ENCODE measurements around the gene PLA2G2D.

DNA sequence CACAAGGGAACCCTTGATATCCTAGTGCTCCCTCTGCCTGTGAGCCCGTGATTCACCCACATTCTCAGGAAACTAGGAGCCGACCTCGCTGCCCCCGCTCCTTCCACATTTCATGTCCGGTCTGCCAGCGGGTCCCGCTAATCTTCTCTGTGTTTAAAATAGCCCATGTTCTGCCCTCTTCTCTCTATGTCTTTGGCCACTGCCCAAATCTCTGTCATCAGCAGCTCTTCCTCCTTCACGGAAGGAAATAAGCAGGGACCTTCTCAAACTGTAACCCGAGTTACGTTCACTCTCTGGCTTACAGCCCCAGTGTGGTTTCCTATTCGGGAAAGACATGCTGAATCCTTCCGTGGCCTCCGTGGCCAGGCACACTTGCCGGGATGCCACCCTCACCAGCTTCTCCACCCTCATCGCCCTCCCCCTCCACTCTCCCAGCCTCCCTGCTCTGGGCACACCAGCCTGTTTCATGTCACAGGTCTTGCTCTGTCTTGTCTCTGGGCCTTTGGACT, 45.4 kb upstream of the PLA2G2D start:
- TF ChIP-seq, protein P1, sequence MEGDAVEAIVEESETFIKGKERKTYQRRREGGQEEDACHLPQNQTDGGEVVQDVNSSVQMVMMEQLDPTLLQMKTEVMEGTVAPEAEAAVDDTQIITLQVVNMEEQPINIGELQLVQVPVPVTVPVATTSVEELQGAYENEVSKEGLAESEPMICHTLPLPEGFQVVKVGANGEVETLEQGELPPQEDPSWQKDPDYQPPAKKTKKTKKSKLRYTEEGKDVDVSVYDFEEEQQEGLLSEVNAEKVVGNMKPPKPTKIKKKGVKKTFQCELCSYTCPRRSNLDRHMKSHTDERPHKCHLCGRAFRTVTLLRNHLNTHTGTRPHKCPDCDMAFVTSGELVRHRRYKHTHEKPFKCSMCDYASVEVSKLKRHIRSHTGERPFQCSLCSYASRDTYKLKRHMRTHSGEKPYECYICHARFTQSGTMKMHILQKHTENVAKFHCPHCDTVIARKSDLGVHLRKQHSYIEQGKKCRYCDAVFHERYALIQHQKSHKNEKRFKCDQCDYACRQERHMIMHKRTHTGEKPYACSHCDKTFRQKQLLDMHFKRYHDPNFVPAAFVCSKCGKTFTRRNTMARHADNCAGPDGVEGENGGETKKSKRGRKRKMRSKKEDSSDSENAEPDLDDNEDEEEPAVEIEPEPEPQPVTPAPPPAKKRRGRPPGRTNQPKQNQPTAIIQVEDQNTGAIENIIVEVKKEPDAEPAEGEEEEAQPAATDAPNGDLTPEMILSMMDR (IDR thresholded peaks at IDR 0.05; ENCODE audit: poor library complexity): no peak
- TF ChIP-seq EZH2 (IDR thresholded peaks at IDR 0.05; ENCODE audit: borderline replicate concordance): no peak
